Measurements from ENCODE around the gene ANKS1A. TPM values are rescaled to one million over a fixed set of nuclear protein-coding genes. Genes with fewer than 3 reads are reported as not detected.
"Not testable (repeated sequence)": the region's sequence is repeated elsewhere in the genome, so short reads cannot be mapped to it uniquely, and the experiment has no call there.

ANKS1A gene
- total RNA-seq, 2 donors from 2014 or later = 20.5 to 68.4 TPM

DNA sequence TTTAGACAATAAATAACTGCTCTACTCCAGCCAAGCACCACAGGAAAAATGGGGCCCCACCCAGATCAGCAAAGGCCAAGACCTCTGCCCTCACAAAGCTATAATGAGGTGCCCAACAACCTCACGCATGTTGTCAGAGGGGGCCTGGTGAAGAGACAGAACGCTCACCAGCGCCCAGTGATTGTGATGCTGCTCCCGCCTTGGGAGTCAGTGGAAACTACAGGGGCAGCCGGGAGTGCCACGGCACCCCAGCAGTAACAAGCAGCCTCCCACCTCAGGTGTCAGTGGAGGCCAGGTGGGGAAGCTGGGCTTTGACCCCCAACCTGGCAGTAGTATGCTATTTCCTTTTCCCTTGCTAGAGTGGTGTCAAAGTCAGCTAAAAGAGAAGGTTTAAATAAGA is 204.7 kb downstream of the ANKS1A start:
- intact Hi-C loops (cut with DNase I) = no loop called here
- 94% methylated on average over 6 of the region's 6 CpGs for WGBS
- no peak for DNase-seq (ENCODE audit: low spot score)
- Histone ChIP-seq H3K4me1 (replicated peaks) (no peaks in the 10 kb centered on the region), H3K4me3 (no peak overlapping the region), H3K36me3 (no peaks in the 10 kb centered on the region), H3K9me3 (no peaks in the 10 kb centered on the region), H3K27me3 (replicated peaks; ENCODE audit: insufficient read depth) (no peaks in the 10 kb centered on the region), H3K27ac (no peak overlapping the region)
- TF ChIP-seq, protein P1, sequence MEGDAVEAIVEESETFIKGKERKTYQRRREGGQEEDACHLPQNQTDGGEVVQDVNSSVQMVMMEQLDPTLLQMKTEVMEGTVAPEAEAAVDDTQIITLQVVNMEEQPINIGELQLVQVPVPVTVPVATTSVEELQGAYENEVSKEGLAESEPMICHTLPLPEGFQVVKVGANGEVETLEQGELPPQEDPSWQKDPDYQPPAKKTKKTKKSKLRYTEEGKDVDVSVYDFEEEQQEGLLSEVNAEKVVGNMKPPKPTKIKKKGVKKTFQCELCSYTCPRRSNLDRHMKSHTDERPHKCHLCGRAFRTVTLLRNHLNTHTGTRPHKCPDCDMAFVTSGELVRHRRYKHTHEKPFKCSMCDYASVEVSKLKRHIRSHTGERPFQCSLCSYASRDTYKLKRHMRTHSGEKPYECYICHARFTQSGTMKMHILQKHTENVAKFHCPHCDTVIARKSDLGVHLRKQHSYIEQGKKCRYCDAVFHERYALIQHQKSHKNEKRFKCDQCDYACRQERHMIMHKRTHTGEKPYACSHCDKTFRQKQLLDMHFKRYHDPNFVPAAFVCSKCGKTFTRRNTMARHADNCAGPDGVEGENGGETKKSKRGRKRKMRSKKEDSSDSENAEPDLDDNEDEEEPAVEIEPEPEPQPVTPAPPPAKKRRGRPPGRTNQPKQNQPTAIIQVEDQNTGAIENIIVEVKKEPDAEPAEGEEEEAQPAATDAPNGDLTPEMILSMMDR (IDR thresholded peaks at IDR 0.05) = no peak
- TF ChIP-seq POLR2A (IDR thresholded peaks at IDR 0.05) (no peak), POLR2AphosphoS5 (IDR thresholded peaks at IDR 0.05) (no peak)

DNA sequence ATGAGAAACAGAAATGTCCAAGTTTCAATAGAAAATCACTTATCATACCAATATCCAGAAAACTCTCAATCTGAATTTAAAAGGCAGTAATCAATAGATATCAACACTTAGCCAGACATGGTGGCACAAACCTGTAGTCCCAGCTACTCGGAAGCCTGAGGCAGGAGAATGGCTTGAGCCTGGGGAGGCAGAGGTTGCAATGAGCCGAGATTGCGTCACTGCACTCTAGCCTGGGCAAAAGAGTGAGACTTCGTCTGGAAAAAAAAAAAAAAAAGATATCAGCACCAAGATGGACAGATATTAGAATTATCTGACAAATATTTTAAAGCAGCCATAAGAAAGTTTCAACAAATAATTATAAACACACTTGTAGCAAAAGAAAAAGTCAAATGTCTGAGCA is 205.1 kb downstream of the ANKS1A start:
- DNase-seq (ENCODE audit: low spot score) = no peak
- WGBS = 92% methylated on average over 4 of the region's 4 CpGs
- no peaks in the 10 kb centered on the region for H3K4me1 ChIP-seq (replicated peaks)
- H3K9me3 ChIP-seq = no peaks in the 10 kb centered on the region
- no peak for TF ChIP-seq POLR2AphosphoS5 (IDR thresholded peaks at IDR 0.05)
- TF ChIP-seq, protein P1 (IDR thresholded peaks at IDR 0.05) = no peak
- no peak for TF ChIP-seq POLR2A (IDR thresholded peaks at IDR 0.05)
- no peak overlapping the region for H3K27ac ChIP-seq
- no peak overlapping the region for H3K4me3 ChIP-seq
- intact Hi-C loops (cut with DNase I) = no loop called here
- no peaks in the 10 kb centered on the region for H3K36me3 ChIP-seq
- H3K27me3 ChIP-seq (replicated peaks; ENCODE audit: insufficient read depth) = no peaks in the 10 kb centered on the region

DNA sequence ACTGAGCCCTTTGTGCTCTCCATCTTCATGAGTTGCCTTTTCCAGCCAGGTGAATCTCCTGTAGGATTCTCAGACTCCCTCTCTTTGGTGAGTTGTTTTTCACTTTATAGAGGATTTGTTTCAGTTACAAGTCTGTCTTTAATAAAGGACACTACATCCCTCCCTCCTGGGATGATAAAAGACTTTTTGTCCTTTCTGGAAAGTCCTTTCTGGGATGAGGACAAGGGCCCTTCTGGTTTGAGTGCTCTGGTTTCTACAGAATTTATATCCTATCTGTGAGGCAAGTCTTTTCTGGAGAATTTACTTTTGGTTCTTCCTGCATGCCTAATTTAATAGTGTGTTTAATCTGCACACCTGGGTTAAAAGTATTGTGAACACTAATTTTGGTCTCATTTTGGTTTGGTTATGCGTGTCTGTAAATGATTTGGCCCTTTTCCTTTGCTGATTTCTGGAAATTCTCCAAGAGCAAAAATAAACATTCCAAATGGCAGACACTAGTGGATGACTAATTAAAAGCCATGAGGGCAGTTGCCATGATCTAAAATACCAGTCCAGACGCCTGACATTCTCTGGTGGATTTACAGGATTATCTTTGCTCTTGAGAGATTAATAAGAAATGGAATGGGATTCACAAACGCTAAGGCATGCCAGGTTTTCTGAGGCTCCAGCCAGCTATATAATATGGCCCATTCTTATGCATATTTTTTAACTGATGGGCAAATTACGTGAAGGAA is 207.2 kb downstream of the ANKS1A start:
- TF ChIP-seq, protein P1 (IDR thresholded peaks at IDR 0.05) = no peak
- TF ChIP-seq POLR2A (IDR thresholded peaks at IDR 0.05) (no peak), POLR2AphosphoS5 (IDR thresholded peaks at IDR 0.05) (no peak)
- H3K9me3 ChIP-seq = no peaks in the 10 kb centered on the region
- H3K27ac ChIP-seq = no peak overlapping the region

DNA sequence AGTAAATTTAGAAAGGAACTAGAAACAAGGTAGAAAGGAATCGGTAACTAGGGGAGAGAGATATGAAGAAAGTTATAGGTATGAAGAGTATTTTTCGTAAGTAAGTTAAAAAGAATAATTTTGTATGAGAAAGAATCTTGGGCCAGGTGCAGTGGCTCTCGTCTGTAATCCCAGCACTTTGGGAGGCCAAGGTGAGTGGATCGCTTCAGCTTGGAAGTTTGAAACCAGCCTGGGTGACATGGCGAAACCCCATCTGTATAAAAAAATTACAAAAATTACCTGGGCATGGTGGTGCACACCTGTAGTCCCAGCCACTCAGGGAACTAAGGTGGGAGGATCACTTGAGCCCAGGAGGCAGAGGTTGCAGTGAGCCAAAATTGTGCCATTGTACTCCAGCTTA is 210.1 kb downstream of the ANKS1A start:
- no peaks in the 10 kb centered on the region for H3K36me3 ChIP-seq
- H3K27me3 ChIP-seq (replicated peaks; ENCODE audit: insufficient read depth) = no peaks in the 10 kb centered on the region
- intact Hi-C loops (cut with DNase I) = no loop called here
- WGBS = 98% methylated on average over 5 of the region's 5 CpGs
- H3K4me3 ChIP-seq = no peak overlapping the region
- no peak overlapping the region for H3K27ac ChIP-seq
- no peak for TF ChIP-seq POLR2A (IDR thresholded peaks at IDR 0.05)
- no peak for DNase-seq (ENCODE audit: low spot score)
- H3K4me1 ChIP-seq (replicated peaks) = no peaks in the 10 kb centered on the region
- no peaks in the 10 kb centered on the region for H3K9me3 ChIP-seq

More for the DNA sequence above, 207.2 kb downstream of the ANKS1A start:
- Histone ChIP-seq H3K27me3 (replicated peaks; ENCODE audit: insufficient read depth) (no peaks in the 10 kb centered on the region), H3K36me3 (no peaks in the 10 kb centered on the region), H3K4me3 (no peak overlapping the region), H3K4me1 (replicated peaks) (no peaks in the 10 kb centered on the region)
- WGBS = 16% methylated on average over 4 of the region's 4 CpGs
- intact Hi-C loops (cut with DNase I) = no loop called here
- DNase-seq (ENCODE audit: low spot score) = no peak

DNA sequence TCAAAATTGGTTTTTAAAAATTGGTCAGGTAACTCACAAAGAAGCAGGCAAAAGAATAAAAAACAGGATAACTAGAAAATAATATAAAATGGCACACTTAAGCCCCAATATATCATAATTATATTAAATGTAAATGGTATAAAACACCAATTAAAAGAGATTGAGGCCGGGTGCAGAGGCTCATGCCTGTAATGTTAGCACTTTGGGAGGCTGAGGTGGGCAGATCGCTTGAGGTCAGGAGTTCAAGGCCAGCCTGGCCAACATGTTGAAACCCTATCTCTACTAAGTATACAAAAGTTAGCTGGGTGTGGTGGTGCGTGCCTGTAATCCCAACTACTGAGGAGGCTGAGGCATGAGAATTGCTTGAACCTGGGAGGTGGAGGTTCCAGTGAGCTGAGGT is 216.0 kb downstream of the ANKS1A start:
- no peak overlapping the region for H3K27ac ChIP-seq
- intact Hi-C loops (cut with DNase I) = no loop called here
- no peaks in the 10 kb centered on the region for H3K36me3 ChIP-seq
- TF ChIP-seq POLR2A (IDR thresholded peaks at IDR 0.05) = no peak
- TF ChIP-seq, protein P1 (IDR thresholded peaks at IDR 0.05) = no peak
- TF ChIP-seq POLR2AphosphoS5 (IDR thresholded peaks at IDR 0.05) = no peak
- H3K4me3 ChIP-seq = no peak overlapping the region
- H3K9me3 ChIP-seq = no peaks in the 10 kb centered on the region
- H3K27me3 ChIP-seq (replicated peaks; ENCODE audit: insufficient read depth) = no peaks in the 10 kb centered on the region
- no peaks in the 10 kb centered on the region for H3K4me1 ChIP-seq (replicated peaks)
- no peak for DNase-seq (ENCODE audit: low spot score)
- WGBS = 92% methylated on average over 3 of the region's 3 CpGs

DNA sequence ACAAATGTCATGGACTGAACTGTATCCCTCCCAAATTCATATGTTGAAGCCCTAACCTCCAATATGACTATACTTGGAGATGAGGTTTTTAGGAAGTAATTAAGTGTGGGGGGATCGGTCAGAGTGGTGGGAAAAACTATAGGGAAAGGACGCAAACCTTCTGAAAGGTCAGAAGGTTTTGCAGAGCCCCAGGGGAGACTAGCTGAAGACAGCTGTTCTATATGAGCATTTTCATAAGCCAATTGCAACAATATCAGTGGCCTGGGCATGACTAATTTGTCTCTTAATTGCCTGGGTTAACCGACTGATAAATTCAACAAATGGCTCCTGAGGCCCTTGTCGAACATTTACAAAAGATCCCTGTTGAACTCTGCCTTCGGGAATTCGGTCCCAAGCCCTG is 217.0 kb downstream of the ANKS1A start:
- H3K27ac ChIP-seq; H3K4me1 ChIP-seq (replicated peaks); H3K9me3 ChIP-seq; H3K36me3 ChIP-seq; H3K27me3 ChIP-seq (replicated peaks; ENCODE audit: insufficient read depth); DNase-seq (ENCODE audit: low spot score); H3K4me3 ChIP-seq; intact Hi-C loops (cut with DNase I): not testable (repeated sequence)
- WGBS = 90% methylated on average over 6 of the region's 6 CpGs

DNA sequence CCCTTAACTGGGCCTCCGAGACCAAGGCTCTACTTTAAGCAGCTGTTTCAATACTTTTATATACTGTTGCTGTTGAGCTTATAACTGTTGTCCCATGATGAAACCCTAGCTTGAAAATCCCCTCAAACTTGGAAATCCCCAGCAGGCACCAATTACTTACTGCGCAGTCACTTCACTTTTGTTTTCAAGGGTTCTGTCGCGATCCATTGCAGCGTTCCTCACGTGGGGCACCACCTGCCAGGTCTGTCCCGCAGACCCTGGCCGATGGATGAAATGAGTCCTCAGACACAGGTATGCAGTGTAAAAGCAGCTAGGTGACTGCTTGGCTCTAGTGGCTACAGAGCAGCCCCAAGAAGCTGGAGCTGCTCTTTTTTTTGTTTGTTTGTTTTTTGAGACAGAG is 218.2 kb downstream of the ANKS1A start:
- H3K36me3 ChIP-seq; intact Hi-C loops (cut with DNase I); H3K4me3 ChIP-seq; H3K27ac ChIP-seq; H3K4me1 ChIP-seq (replicated peaks); H3K27me3 ChIP-seq (replicated peaks; ENCODE audit: insufficient read depth); DNase-seq (ENCODE audit: low spot score); H3K9me3 ChIP-seq: not testable (repeated sequence)
- WGBS = 61% methylated on average over 8 of the region's 8 CpGs

DNA sequence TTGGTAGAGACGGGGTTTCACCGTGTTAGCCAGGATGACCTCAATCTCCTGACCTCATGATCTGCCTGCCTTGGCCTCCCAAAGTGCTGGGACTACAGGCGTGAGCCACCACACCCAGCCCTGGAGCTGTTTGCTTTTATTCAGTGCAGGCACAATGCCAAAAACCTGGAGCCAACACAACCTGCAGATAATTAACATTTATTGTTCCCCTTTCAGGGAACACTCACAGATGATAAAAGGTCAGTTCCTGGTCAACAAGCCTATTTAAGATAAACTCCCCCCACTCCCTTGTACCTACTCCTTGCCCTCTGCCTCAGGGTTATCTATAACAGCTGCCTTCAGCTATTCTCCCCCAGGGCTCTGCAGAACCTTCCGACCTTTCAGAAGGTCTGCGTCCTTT is 218.7 kb downstream of the ANKS1A start:
- H3K4me3 ChIP-seq; DNase-seq (ENCODE audit: low spot score); H3K27ac ChIP-seq; H3K9me3 ChIP-seq; intact Hi-C loops (cut with DNase I); H3K27me3 ChIP-seq (replicated peaks; ENCODE audit: insufficient read depth); H3K4me1 ChIP-seq (replicated peaks); H3K36me3 ChIP-seq: not testable (repeated sequence)
- WGBS = 69% methylated on average over 5 of the region's 5 CpGs
